ENCODE results near the gene TBC1D26.
A peak's percentile ranks its signal among the peaks of the same experiment; 100 is the strongest.
"Not testable (repeated sequence)": the region's sequence is repeated elsewhere in the genome, so short reads cannot be mapped to it uniquely, and the experiment has no call there.

DNA sequence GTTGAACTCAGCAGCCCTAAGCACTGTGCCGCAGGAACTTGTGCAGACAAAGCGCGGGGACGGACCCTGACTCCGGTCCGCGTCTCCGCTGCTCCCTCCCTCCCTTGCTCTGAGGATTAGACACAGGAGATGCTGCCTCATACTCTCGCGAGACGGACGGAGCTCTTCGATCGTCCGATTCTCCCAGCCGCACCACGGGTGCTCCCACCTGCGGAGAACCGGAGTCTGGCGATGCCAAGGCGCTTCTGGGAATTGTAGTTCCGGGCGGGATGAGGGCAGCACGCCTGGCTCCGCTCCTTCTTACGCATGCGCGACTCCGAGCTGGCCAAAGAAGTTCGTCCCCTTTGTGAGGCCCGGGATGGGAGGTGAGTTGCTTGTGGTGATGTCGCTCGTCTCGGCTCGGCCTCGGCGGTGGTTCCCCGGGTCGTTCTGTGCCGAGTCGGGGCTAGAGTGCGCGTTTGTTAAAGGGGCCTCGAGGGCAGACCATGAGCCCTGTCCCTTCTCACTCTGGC lies 32.6 kb upstream of the TBC1D26 start, which contains the start of gene ZNF286A:
- TF ChIP-seq, protein P1, sequence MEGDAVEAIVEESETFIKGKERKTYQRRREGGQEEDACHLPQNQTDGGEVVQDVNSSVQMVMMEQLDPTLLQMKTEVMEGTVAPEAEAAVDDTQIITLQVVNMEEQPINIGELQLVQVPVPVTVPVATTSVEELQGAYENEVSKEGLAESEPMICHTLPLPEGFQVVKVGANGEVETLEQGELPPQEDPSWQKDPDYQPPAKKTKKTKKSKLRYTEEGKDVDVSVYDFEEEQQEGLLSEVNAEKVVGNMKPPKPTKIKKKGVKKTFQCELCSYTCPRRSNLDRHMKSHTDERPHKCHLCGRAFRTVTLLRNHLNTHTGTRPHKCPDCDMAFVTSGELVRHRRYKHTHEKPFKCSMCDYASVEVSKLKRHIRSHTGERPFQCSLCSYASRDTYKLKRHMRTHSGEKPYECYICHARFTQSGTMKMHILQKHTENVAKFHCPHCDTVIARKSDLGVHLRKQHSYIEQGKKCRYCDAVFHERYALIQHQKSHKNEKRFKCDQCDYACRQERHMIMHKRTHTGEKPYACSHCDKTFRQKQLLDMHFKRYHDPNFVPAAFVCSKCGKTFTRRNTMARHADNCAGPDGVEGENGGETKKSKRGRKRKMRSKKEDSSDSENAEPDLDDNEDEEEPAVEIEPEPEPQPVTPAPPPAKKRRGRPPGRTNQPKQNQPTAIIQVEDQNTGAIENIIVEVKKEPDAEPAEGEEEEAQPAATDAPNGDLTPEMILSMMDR (IDR thresholded peaks at IDR 0.05) = not testable (repeated sequence)
- not testable (repeated sequence) for TF ChIP-seq EP300 (IDR thresholded peaks at IDR 0.05)
- peak; percentile 74 to 90 for TF ChIP-seq POLR2AphosphoS5 (IDR thresholded peaks at IDR 0.05)
